ENCODE measurements around the gene UST. TPM values are rescaled to one million over a fixed set of nuclear protein-coding genes. Genes with fewer than 3 reads are reported as not detected.

UST gene
- total RNA-seq, 1 experiment from 2014 or later, result 32.1 TPM

GRCh38 chr6:148957752-148958151, 210.9 kb downstream of the UST start:
- Mint-ChIP-seq H3K27me3 (ENCODE audit: low read depth) (no peaks in the 10 kb centered on the region), H3K4me3 (no peak overlapping the region), H3K36me3 (peaks cover 34% of the 10 kb centered on the region), H3K9me3 (peaks cover 13% of the 10 kb centered on the region), H3K4me1 (peaks cover 51% of the 10 kb centered on the region), H3K27ac (peak overlapping the region; percentile 57; the same call in 1 of the 2 replicates)
- no peak for DNase-seq (ENCODE audit: low spot score)
- no peak for ATAC-seq
- ChIA-PET CTCF (interaction anchor here (2.7 kb wide), 1 partner anchor 380 kb away, joined by 10 read pairs; no protein-coding TSS in a partner anchor), POLR2A (no interaction called here)
- no peak for TF ChIP-seq PRRX2 (CRISPR knock-in tag; IDR thresholded peaks at IDR 0.05)
- no peak for TF ChIP-seq IRF2 (CRISPR knock-in tag; IDR thresholded peaks at IDR 0.05; ENCODE audit: borderline replicate concordance, low read depth)
- no peak for TF ChIP-seq EMX1 (CRISPR knock-in tag; IDR thresholded peaks at IDR 0.05)
- TF ChIP-seq JUN (CRISPR knock-in tag; IDR thresholded peaks at IDR 0.05), result no peak

GRCh38 chr6:148959008-148959407, 212.2 kb downstream of the UST start:
- TF ChIP-seq OVOL2 (CRISPR knock-in tag; IDR thresholded peaks at IDR 0.05; ENCODE audit: borderline replicate concordance) (no peak), IRF2 (CRISPR knock-in tag; IDR thresholded peaks at IDR 0.05; ENCODE audit: borderline replicate concordance, low read depth) (no peak), RORB (CRISPR knock-in tag; IDR thresholded peaks at IDR 0.05) (no peak)
- CTCF ChIA-PET, result interaction anchor here (2.7 kb wide), 1 partner anchor 381 kb away, joined by 10 read pairs; no protein-coding TSS in a partner anchor
- no peak for ATAC-seq
- Mint-ChIP-seq H3K27me3 (ENCODE audit: low read depth) (no peaks in the 10 kb centered on the region), H3K36me3 (peaks cover 33% of the 10 kb centered on the region), H3K9me3 (peaks cover 13% of the 10 kb centered on the region), H3K4me1 (peaks cover 63% of the 10 kb centered on the region), H3K27ac (peak overlapping the region; percentile 57; the same call in 1 of the 2 replicates), H3K4me3 (no peak overlapping the region)
- POLR2A ChIA-PET, result no interaction called here
- no peak for DNase-seq (ENCODE audit: low spot score)

- Mint-ChIP-seq H3K36me3 (peaks cover 36% of the 10 kb centered on the region), H3K9me3 (peaks cover 13% of the 10 kb centered on the region), H3K27ac (peak overlapping the region; percentile 47), H3K4me1 (peaks cover 68% of the 10 kb centered on the region), H3K27me3 (ENCODE audit: low read depth) (no peaks in the 10 kb centered on the region), H3K4me3 (no peak overlapping the region)
- DNase-seq (ENCODE audit: low spot score) (no peak), ATAC-seq (no peak)
- TF ChIP-seq IRF1 (CRISPR knock-in tag; IDR thresholded peaks at IDR 0.05) (no peak), MXD4 (CRISPR knock-in tag; IDR thresholded peaks at IDR 0.05; ENCODE audit: borderline replicate concordance) (no peak), CREB1 (CRISPR knock-in tag; IDR thresholded peaks at IDR 0.05) (no peak), ATF6 (CRISPR knock-in tag; IDR thresholded peaks at IDR 0.05) (no peak), TEAD4 (CRISPR knock-in tag; IDR thresholded peaks at IDR 0.05) (no peak), KAT7 (CRISPR knock-in tag; IDR thresholded peaks at IDR 0.05; ENCODE audit: borderline replicate concordance) (no peak), GTF2I (CRISPR knock-in tag; conservative IDR thresholded peaks at IDR 0.05) (no peak), ELF4 (CRISPR knock-in tag; IDR thresholded peaks at IDR 0.05; ENCODE audit: low read depth) (no peak), ZNF425 (CRISPR knock-in tag; conservative IDR thresholded peaks at IDR 0.05) (no peak), PRRX2 (CRISPR knock-in tag; IDR thresholded peaks at IDR 0.05) (no peak), ZNF263 (CRISPR knock-in tag; IDR thresholded peaks at IDR 0.05; ENCODE audit: low read depth) (no peak), ZNF423 (CRISPR knock-in tag; IDR thresholded peaks at IDR 0.05) (no peak), ZSCAN18 (CRISPR knock-in tag; IDR thresholded peaks at IDR 0.05) (no peak), ZNF138 (CRISPR knock-in tag; conservative IDR thresholded peaks at IDR 0.05) (no peak), GABPB1 (CRISPR knock-in tag; IDR thresholded peaks at IDR 0.05) (no peak), ZNF416 (CRISPR knock-in tag; IDR thresholded peaks at IDR 0.05) (no peak), ZNF512 (CRISPR knock-in tag; IDR thresholded peaks at IDR 0.05; ENCODE audit: borderline replicate concordance) (no peak), SMAD3 (CRISPR knock-in tag; IDR thresholded peaks at IDR 0.05; ENCODE audit: borderline replicate concordance) (no peak), MLX (CRISPR knock-in tag; IDR thresholded peaks at IDR 0.05) (no peak), ETV6 (CRISPR knock-in tag; IDR thresholded peaks at IDR 0.05) (no peak)
- ChIA-PET CTCF (no interaction called here), POLR2A (no interaction called here)
Observed at GRCh38 chr6:148959501-148959900, 212.7 kb downstream of the UST start.

Measured in WTC11 (cell line).